OCI-LY7 (cell line): ENCODE measurements around the gene GJA1. TPM values are rescaled to one million over a fixed set of nuclear protein-coding genes. Genes with fewer than 3 reads are reported as not detected.

ENCODE experiments used
- BruUV-seq: library from RNA; stranded (reverse); fragments of 400-500 nt; replicated peaks from 2 replicates; lab custom pipeline; 2021; lab: Mats Ljungman, UMichigan
- CTCF ChIA-PET: fragments of 300-600 bp; sonication (Branson Sonifier 250); formaldehyde crosslinking; loops from one replicate; lab custom pipeline; 2022; ENCODE audit warnings: antibody characterized with exemption; ENCODE audit not compliant: unreplicated experiment; lab: Charles Lee
- POLR2A ChIA-PET: fragments of 300-600 bp; sonication (Branson Sonifier 250); formaldehyde crosslinking; loops from one replicate; lab custom pipeline; 2022; ENCODE audit warnings: antibody characterized with exemption; lab: Charles Lee
- DNase-seq: peaks from one replicate; pipeline ENCODE4 v3.0.0-alpha.2; 2015; ENCODE audit warnings: low spot score
- H2AFZ ChIP-seq: fragments of 200-600 bp; sonication (generic), shearing (Covaris generic); 2 replicates; pipeline ENCODE4 v1.6.1; 2014; ENCODE audit warnings: mild to moderate bottlenecking, antibody characterized with exemption, low read length, moderate library complexity
- H3K27ac ChIP-seq: fragments of 200-600 bp; sonication (generic); 2 replicates; pipeline ENCODE4 v1.5.1; 2014; ENCODE audit warnings: mixed run types, low read depth, mild to moderate bottlenecking, moderate library complexity, low read length, inconsistent platforms; ENCODE audit not compliant: poor library complexity, severe bottlenecking
- H3K36me3 ChIP-seq: fragments of 200-600 bp; sonication (generic); 2 replicates; pipeline ENCODE4 v1.6.1; 2014; ENCODE audit warnings: mild to moderate bottlenecking, antibody characterized with exemption, low read length, moderate library complexity, mixed read lengths; ENCODE audit not compliant: insufficient read depth
- H3K4me1 ChIP-seq: fragments of 200-600 bp; sonication (generic); 2 replicates; pipeline ENCODE4 v1.5.1; 2014; ENCODE audit warnings: mild to moderate bottlenecking, low read length; ENCODE audit not compliant: insufficient read depth, poor library complexity, severe bottlenecking
- H3K4me2 ChIP-seq: fragments of 200-600 bp; sonication (generic); 2 replicates; pipeline ENCODE4 v1.6.1; 2014; ENCODE audit warnings: mild to moderate bottlenecking, low read length
- H3K4me3 ChIP-seq: fragments of 200-600 bp; sonication (generic); 2 replicates; pipeline ENCODE4 v1.5.1; 2014; ENCODE audit warnings: mild to moderate bottlenecking, low read depth, low read length; ENCODE audit not compliant: poor library complexity, severe bottlenecking
- H3K79me2 ChIP-seq: fragments of 200-600 bp; sonication (generic); 2 replicates; pipeline ENCODE4 v1.6.1; 2016; ENCODE audit warnings: low read depth, mild to moderate bottlenecking, low read length, moderate library complexity, mixed read lengths; ENCODE audit not compliant: insufficient read depth
- H3K9me2 ChIP-seq: fragments of 200-600 bp; sonication (generic); 2 replicates; pipeline ENCODE4 v1.6.1; 2016; ENCODE audit warnings: mild to moderate bottlenecking, low read length, mixed read lengths; ENCODE audit not compliant: insufficient read depth
- H3K9me3 ChIP-seq: fragments of 200-600 bp; sonication (generic); 2 replicates; pipeline ENCODE4 v1.6.1; 2014; ENCODE audit warnings: mild to moderate bottlenecking, mixed run types, low read length, mixed read lengths
- H4K20me1 ChIP-seq: fragments of 200-600 bp; sonication (generic); 2 replicates; pipeline ENCODE4 v1.6.1; 2014; ENCODE audit warnings: mild to moderate bottlenecking, antibody characterized with exemption, low read length, moderate library complexity, mixed read lengths; ENCODE audit not compliant: insufficient read depth
- CTCF ChIP-seq: fragments of 200-600 bp; sonication (generic); conservative IDR thresholded peaks from 2 replicates; pipeline ENCODE4 v1.5.1; 2014; ENCODE audit warnings: mild to moderate bottlenecking, antibody characterized with exemption, low read length, moderate library complexity, mixed read lengths
- EZH2phosphoT487 ChIP-seq: fragments of 200-600 bp; sonication (generic); IDR thresholded peaks from 2 replicates; pipeline ENCODE4 v1.6.1; 2018; ENCODE audit warnings: low read depth, borderline replicate concordance, mild to moderate bottlenecking, mixed run types, antibody characterized with exemption, low read length, moderate library complexity, mixed read lengths
- intact Hi-C: fragments of 100-400 bp; cut with micrococcal nuclease; formaldehyde crosslinking; loops from one replicate; pipeline ENCODE4 v1.10.0; 2022; ENCODE audit not compliant: unreplicated experiment
- total RNA-seq, 2 experiments: library from RNA; depleted of rRNA in 1 of 2; stranded (reverse); fragments of >200 nt in 1 of 2; shearing (Covaris generic) in 1 of 2; gene quantifications; 2 replicates each; pipeline ENCODE4 v1.2.3, GENCODE V29; 2014 to 2022

The GJA1 gene
- total RNA-seq, 2 experiments from 2014 or later = not detected

GRCh38 chr6:121439926-121440325, 4.5 kb downstream of the GJA1 start:
- Histone ChIP-seq H3K9me2 (no peaks in the 10 kb centered on the region), H3K4me3 (no peak overlapping the region), H3K79me2 (no peaks in the 10 kb centered on the region), H4K20me1 (no peaks in the 10 kb centered on the region), H3K36me3 (no peaks in the 10 kb centered on the region), H2AFZ (no peak overlapping the region), H3K4me1 (no peaks in the 10 kb centered on the region), H3K9me3 (no peaks in the 10 kb centered on the region), H3K27ac (no peak overlapping the region), H3K4me2 (no peak overlapping the region)
- DNase-seq = no peak
- TF ChIP-seq EZH2phosphoT487 (no peak), CTCF (no peak)
- POLR2A ChIA-PET = interaction anchor here (0.7 kb wide), 1 partner anchor 41 kb away, joined by 3 read pairs; no protein-coding TSS in a partner anchor
- intact Hi-C loops = no loop called here
- no TSS peak for BruUV-seq
- CTCF ChIA-PET = no interaction called here

GRCh38 chr6:121441477-121441876, 6.0 kb downstream of the GJA1 start:
- intact Hi-C loops = no loop called here
- TF ChIP-seq EZH2phosphoT487 = no peak
- ChIA-PET CTCF (no interaction called here), POLR2A (interaction anchor here (0.6 kb wide), 1 partner anchor 1607 kb away, joined by 3 read pairs; no protein-coding TSS in a partner anchor)
- Histone ChIP-seq H3K27ac (no peak overlapping the region), H3K9me3 (no peaks in the 10 kb centered on the region), H3K4me3 (no peak overlapping the region), H3K79me2 (no peaks in the 10 kb centered on the region), H2AFZ (no peak overlapping the region), H3K9me2 (no peaks in the 10 kb centered on the region), H3K4me2 (no peak overlapping the region), H4K20me1 (no peaks in the 10 kb centered on the region), H3K4me1 (no peaks in the 10 kb centered on the region), H3K36me3 (no peaks in the 10 kb centered on the region)
- no TSS peak for BruUV-seq
- no peak for DNase-seq

GRCh38 chr6:121442576-121442975, 7.1 kb downstream of the GJA1 start:
- no peaks in the 10 kb centered on the region for H3K9me2 ChIP-seq
- no peaks in the 10 kb centered on the region for H3K4me1 ChIP-seq
- ChIA-PET CTCF (no interaction called here), POLR2A (no interaction called here)
- no TSS peak for BruUV-seq
- intact Hi-C loops = no loop called here
- H3K36me3 ChIP-seq = no peaks in the 10 kb centered on the region
- no peak overlapping the region for H2AFZ ChIP-seq
- H3K79me2 ChIP-seq = no peaks in the 10 kb centered on the region
- no peak overlapping the region for H3K27ac ChIP-seq
- no peak for TF ChIP-seq EZH2phosphoT487
- TF ChIP-seq CTCF = no peak
- no peak overlapping the region for H3K4me2 ChIP-seq
- H3K9me3 ChIP-seq = no peaks in the 10 kb centered on the region
- H3K4me3 ChIP-seq = no peak overlapping the region
- no peak for DNase-seq
- H4K20me1 ChIP-seq = no peaks in the 10 kb centered on the region
